A673 (cell line): Measurements from ENCODE around the gene SLC35F1.

Experiments used
- EZH2 ChIP-seq: fragments of 200-600 bp; sonication (generic); IDR thresholded peaks from 2 replicates; pipeline ENCODE4 v1.6.1; 2017; ENCODE audit warnings: borderline replicate concordance, low read depth, mild to moderate bottlenecking, mixed read lengths, antibody characterized with exemption, low read length; ENCODE audit not compliant: poor library complexity, severe bottlenecking
- TF ChIP-seq, protein P1 (sequence below): fragments of 300-800, 200-600 bp; sonication (generic); conservative IDR thresholded peaks from 2 replicates; pipeline ENCODE4 v1.5.1; 2017; ENCODE audit warnings: low read depth, mild to moderate bottlenecking, antibody characterized with exemption, low read length, moderate library complexity, mixed read lengths

DNA sequence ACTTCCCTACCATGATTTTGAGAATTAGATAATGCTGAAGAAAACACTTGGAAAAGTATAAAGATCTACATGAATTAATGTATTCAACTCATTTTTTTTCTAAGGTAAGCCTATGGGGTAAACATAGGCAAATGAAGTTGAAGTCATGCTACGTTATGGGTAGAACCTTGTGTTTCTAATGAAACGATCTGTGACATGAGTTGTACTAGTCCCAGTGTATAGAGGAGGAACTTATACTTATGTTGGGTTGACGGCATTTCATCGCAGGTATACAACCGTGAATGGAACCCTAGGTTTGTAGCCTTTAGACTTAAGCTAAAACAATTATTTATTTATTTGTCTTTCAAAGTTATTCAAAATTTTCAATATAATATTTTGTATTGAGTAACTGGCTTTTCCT lies 2.6 kb downstream of the SLC35F1 start:
- TF ChIP-seq, protein P1, sequence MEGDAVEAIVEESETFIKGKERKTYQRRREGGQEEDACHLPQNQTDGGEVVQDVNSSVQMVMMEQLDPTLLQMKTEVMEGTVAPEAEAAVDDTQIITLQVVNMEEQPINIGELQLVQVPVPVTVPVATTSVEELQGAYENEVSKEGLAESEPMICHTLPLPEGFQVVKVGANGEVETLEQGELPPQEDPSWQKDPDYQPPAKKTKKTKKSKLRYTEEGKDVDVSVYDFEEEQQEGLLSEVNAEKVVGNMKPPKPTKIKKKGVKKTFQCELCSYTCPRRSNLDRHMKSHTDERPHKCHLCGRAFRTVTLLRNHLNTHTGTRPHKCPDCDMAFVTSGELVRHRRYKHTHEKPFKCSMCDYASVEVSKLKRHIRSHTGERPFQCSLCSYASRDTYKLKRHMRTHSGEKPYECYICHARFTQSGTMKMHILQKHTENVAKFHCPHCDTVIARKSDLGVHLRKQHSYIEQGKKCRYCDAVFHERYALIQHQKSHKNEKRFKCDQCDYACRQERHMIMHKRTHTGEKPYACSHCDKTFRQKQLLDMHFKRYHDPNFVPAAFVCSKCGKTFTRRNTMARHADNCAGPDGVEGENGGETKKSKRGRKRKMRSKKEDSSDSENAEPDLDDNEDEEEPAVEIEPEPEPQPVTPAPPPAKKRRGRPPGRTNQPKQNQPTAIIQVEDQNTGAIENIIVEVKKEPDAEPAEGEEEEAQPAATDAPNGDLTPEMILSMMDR: no peak
- no peak for TF ChIP-seq EZH2
